ENCODE measurements around the gene SLC17A2.

DNA sequence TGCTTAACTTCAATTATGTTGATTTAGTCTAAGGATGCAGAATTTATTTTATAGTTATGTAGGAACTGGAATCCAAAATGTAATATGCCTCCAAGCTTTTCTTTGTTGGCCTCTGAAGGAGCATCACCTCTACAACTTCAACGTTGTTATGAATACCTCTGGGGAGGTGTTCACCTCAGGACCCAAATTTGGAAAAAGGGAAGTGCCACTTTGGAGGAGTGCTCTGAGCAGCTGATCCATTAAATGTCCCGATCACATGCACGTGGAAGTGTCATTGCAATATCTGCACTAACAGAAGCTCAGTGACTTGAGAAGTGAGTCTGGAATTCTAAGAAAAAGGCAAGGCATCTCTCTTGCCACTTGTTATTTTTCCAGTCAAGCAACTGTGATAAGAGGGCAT, 34.2 kb downstream of the SLC17A2 start:
- TF ChIP-seq GATA2 (IDR thresholded peaks at IDR 0.05; ENCODE audit: low read depth, low read length) = no peak
- TF ChIP-seq GATA3 (IDR thresholded peaks at IDR 0.05; ENCODE audit: low read depth, low read length) = no peak

Measured in SH-SY5Y (cell line).